H1 (cell line): ENCODE results near the gene SPINK4. TPM values are rescaled to one million over a fixed set of nuclear protein-coding genes. Genes with fewer than 3 reads are reported as not detected.

Experiments used
- CTCF ChIA-PET: fragments of 300-600 bp; sonication (Branson Sonifier 250); formaldehyde crosslinking; loops from one replicate; lab custom pipeline; 2021; ENCODE audit not compliant: partially characterized antibody; lab: Charles Lee
- POLR2A ChIA-PET: fragments of 300-600 bp; sonication (Branson Sonifier 250); formaldehyde crosslinking; loops from one replicate; lab custom pipeline; 2021; ENCODE audit warnings: inconsistent platforms; ENCODE audit not compliant: partially characterized antibody; lab: Charles Lee
- DNase-seq, 2 experiments: peaks; one replicate each; pipeline versions ENCODE4 v3.0.0 to v3.0.0-alpha.2; 2010 to 2022; ENCODE audit warnings: low spot score in 2 of 2, low read depth in 1 of 2, mixed read lengths in 1 of 2
- FAIRE-seq: peaks from 2 replicates; lab custom pipeline; 2011; peaks lifted over from hg19 to GRCh38; lab: Jason Lieb, UNC
- H2AFZ ChIP-seq: 2 replicates; pipeline ENCODE4 v1.8.1; 2012; ENCODE audit warnings: low read length, inconsistent platforms
- H2AK5ac ChIP-seq: 2 replicates; pipeline ENCODE4 v1.6.1; 2013; ENCODE audit warnings: low read depth, low read length
- H2BK120ac ChIP-seq: replicated peaks from 2 replicates; pipeline ENCODE3; 2013; ENCODE audit warnings: low read depth, low read length, inconsistent platforms
- H2BK12ac ChIP-seq: 2 replicates; pipeline ENCODE4 v1.6.1; 2013; ENCODE audit warnings: low read depth, low read length
- H2BK15ac ChIP-seq: 2 replicates; pipeline ENCODE4 v1.6.1; 2013; ENCODE audit warnings: low read length
- H2BK20ac ChIP-seq: 2 replicates; pipeline ENCODE4 v1.6.1; 2013; ENCODE audit warnings: low read length
- H2BK5ac ChIP-seq: 2 replicates; pipeline ENCODE4 v1.6.1; 2013; ENCODE audit warnings: low read depth, low read length
- H3K14ac ChIP-seq: 2 replicates; pipeline ENCODE4 v1.6.1; 2013; ENCODE audit warnings: inconsistent platforms; ENCODE audit not compliant: insufficient read length
- H3K18ac ChIP-seq: 2 replicates; pipeline ENCODE4 v1.6.1; 2013; ENCODE audit warnings: low read length; ENCODE audit errors: extremely low read depth
- H3K23ac ChIP-seq: 2 replicates; pipeline ENCODE4 v1.6.1; 2013; ENCODE audit warnings: inconsistent platforms; ENCODE audit not compliant: insufficient read length
- H3K23me2 ChIP-seq: 2 replicates; pipeline ENCODE4 v1.6.1; 2013; ENCODE audit warnings: low read depth, low read length
- H3K27ac ChIP-seq: 2 replicates; pipeline ENCODE4 v1.6.1; 2011; ENCODE audit warnings: low read depth, low read length, inconsistent platforms
- H3K27me3 ChIP-seq, 4 experiments: replicated peaks in 1 of 4; 1 replicate in 1 of 4; 2 replicates in 3 of 4; pipeline versions ENCODE4 v1.6.1 to v1.8.1; 2011 to 2013; ENCODE audit warnings: low read length in 3 of 4, mild to moderate bottlenecking in 3 of 4, inconsistent platforms in 2 of 4, mixed read lengths in 2 of 4, moderate library complexity in 1 of 4; ENCODE audit not compliant: control insufficient read depth in 3 of 4, insufficient read depth in 3 of 4; ENCODE audit errors: extremely low read depth in 1 of 4
- H3K36me3 ChIP-seq, 4 experiments: 2 replicates each; pipeline versions ENCODE4 v1.6.1 to v1.8.1; 2011 to 2013; ENCODE audit warnings: mild to moderate bottlenecking in 4 of 4, low read length in 3 of 4, moderate library complexity in 2 of 4, control low read depth in 1 of 4, inconsistent platforms in 1 of 4; ENCODE audit not compliant: insufficient read depth in 4 of 4, control insufficient read depth in 2 of 4
- H3K4ac ChIP-seq: replicated peaks from 2 replicates; pipeline ENCODE3; 2013; ENCODE audit warnings: low read length, low read depth, mixed read lengths, inconsistent platforms; ENCODE audit not compliant: insufficient read length
- H3K4me1 ChIP-seq, 4 experiments: replicated peaks in 1 of 4; 1 replicate in 1 of 4; 2 replicates in 3 of 4; pipeline versions ENCODE4 v1.6.1 to v1.8.1; 2011 to 2013; ENCODE audit warnings: low read length in 3 of 4, inconsistent platforms in 2 of 4, mixed read lengths in 1 of 4; ENCODE audit not compliant: insufficient read depth in 4 of 4, control insufficient read depth in 3 of 4
- H3K4me2 ChIP-seq, 2 experiments: 2 replicates each; pipeline versions ENCODE4 v1.6.1 to v1.8.1; 2011 to 2013; ENCODE audit warnings: low read depth in 2 of 2, low read length in 2 of 2, control low read depth in 1 of 2, inconsistent platforms in 1 of 2, mild to moderate bottlenecking in 1 of 2; ENCODE audit not compliant: insufficient read depth in 1 of 2
- H3K4me3 ChIP-seq, 4 experiments: fragments of 200-600, 300-600 bp in 1 of 4; sonication (generic), shearing (Covaris generic), sonication (Bioruptor Twin) in 1 of 4; 2 replicates each; pipeline versions ENCODE4 v1.5.1 to v1.8.1; 2011 to 2016; ENCODE audit warnings: low read length in 4 of 4, low read depth in 3 of 4, control low read depth in 2 of 4, inconsistent platforms in 2 of 4, mild to moderate bottlenecking in 2 of 4, mixed read lengths in 1 of 4, moderate library complexity in 1 of 4; ENCODE audit not compliant: insufficient read depth in 2 of 4; ENCODE audit errors: extremely low read depth in 1 of 4
- H3K56ac ChIP-seq: replicated peaks from 2 replicates; pipeline ENCODE3; 2013; ENCODE audit warnings: low read depth, mild to moderate bottlenecking, mixed read lengths, low read length, inconsistent platforms; ENCODE audit not compliant: insufficient read length
- H3K79me1 ChIP-seq: 2 replicates; pipeline ENCODE4 v1.6.1; 2013; ENCODE audit warnings: low read depth, low read length, control low read depth
- H3K79me2 ChIP-seq, 2 experiments: 2 replicates each; pipeline versions ENCODE4 v1.6.1 to v1.8.1; 2012 to 2013; ENCODE audit warnings: low read length in 2 of 2, mild to moderate bottlenecking in 2 of 2, inconsistent platforms in 1 of 2; ENCODE audit not compliant: insufficient read depth in 2 of 2, control insufficient read depth in 1 of 2
- H3K9ac ChIP-seq, 4 experiments: replicated peaks in 1 of 4; 1 replicate in 1 of 4; 2 replicates in 3 of 4; pipeline versions ENCODE4 v1.6.1 to v1.8.1; 2011 to 2013; ENCODE audit warnings: low read depth in 3 of 4, low read length in 3 of 4, control low read depth in 2 of 4, mild to moderate bottlenecking in 2 of 4, moderate library complexity in 2 of 4, inconsistent platforms in 1 of 4; ENCODE audit errors: extremely low read depth in 1 of 4
- H3K9me3 ChIP-seq, 2 experiments: 2 replicates each; pipeline versions ENCODE4 v1.6.1 to v1.8.1; 2012 to 2013; ENCODE audit warnings: mild to moderate bottlenecking in 2 of 2, moderate library complexity in 2 of 2, control low read depth in 1 of 2, inconsistent platforms in 1 of 2, low read depth in 1 of 2, low read length in 1 of 2, mixed read lengths in 1 of 2; ENCODE audit not compliant: insufficient read depth in 2 of 2
- H4K20me1 ChIP-seq, 2 experiments: replicated peaks in 1 of 2; 2 replicates each; pipeline versions ENCODE3 to v1.8.1; 2011 to 2013; ENCODE audit warnings: inconsistent platforms in 2 of 2, low read length in 2 of 2, mild to moderate bottlenecking in 1 of 2; ENCODE audit not compliant: insufficient read depth in 2 of 2, control insufficient read depth in 1 of 2
- H4K5ac ChIP-seq: 2 replicates; pipeline ENCODE4 v1.6.1; 2013; ENCODE audit warnings: low read length, low read depth, mixed read lengths, inconsistent platforms; ENCODE audit not compliant: insufficient read length
- H4K8ac ChIP-seq: 2 replicates; pipeline ENCODE4 v1.8.0; 2013; ENCODE audit warnings: mild to moderate bottlenecking, moderate library complexity, low read length, inconsistent platforms; ENCODE audit not compliant: insufficient read depth; ENCODE audit errors: extremely low read depth
- H4K91ac ChIP-seq: replicated peaks from 2 replicates; pipeline ENCODE3; 2013; ENCODE audit warnings: low read length, mixed read lengths, inconsistent platforms; ENCODE audit not compliant: insufficient read length
- POLR2AphosphoS5 ChIP-seq: IDR thresholded peaks from 2 replicates; pipeline ENCODE4 v1.6.1; 2011; ENCODE audit warnings: low read depth, low read length
- WGBS, 2 experiments: shearing (Covaris generic) in 1 of 2; methylation state at CpG; one replicate each; pipeline versions ENCODE4 v1.1.6 to v1.1.7; 2013 to 2015; ENCODE audit warnings: low lambda C conversion rate in 2 of 2, mixed read lengths in 2 of 2, inconsistent platforms in 1 of 2, low coverage in 1 of 2, missing lambda C conversion rate in 1 of 2; ENCODE audit not compliant: insufficient replicate concordance in 2 of 2, insufficient coverage in 1 of 2, insufficient read length in 1 of 2; ENCODE audit errors: extremely low coverage in 1 of 2, missing lambda C conversion rate in 1 of 2; 5-methylcytosine and 5-hydroxymethylcytosine counted together
- polyA plus RNA-seq, 7 experiments: library from polyadenylated mRNA; depleted of rRNA in 3 of 7; stranded (reverse) in 5 of 7; unstranded in 2 of 7; fragments of >200 nt in 5 of 7; fragments of 200-250 nt in 2 of 7; gene quantifications; 1 replicate in 5 of 7; 2 replicates in 1 of 7; 4 replicates in 1 of 7; pipeline versions ENCODE4 v1.2.1 to v1.2.3, GENCODE V29; 2011 to 2013; ENCODE audit warnings: missing spikeins in 2 of 7, mixed read lengths in 2 of 7
- total RNA-seq: library from RNA; stranded (reverse); fragmentation: NEBNext Ultra II Directional; extraction: Animal tissue kit (Norgen Biotek cat#: 25700); gene quantifications from 2 replicates; pipeline ENCODE4 v1.2.1, GENCODE V29; 2021

SPINK4 gene
- total and polyA plus RNA-seq, 2 of the 8 experiments (the other 6 are each of a cell fraction or from before 2014, with no cell fraction given) = not detected

DNA sequence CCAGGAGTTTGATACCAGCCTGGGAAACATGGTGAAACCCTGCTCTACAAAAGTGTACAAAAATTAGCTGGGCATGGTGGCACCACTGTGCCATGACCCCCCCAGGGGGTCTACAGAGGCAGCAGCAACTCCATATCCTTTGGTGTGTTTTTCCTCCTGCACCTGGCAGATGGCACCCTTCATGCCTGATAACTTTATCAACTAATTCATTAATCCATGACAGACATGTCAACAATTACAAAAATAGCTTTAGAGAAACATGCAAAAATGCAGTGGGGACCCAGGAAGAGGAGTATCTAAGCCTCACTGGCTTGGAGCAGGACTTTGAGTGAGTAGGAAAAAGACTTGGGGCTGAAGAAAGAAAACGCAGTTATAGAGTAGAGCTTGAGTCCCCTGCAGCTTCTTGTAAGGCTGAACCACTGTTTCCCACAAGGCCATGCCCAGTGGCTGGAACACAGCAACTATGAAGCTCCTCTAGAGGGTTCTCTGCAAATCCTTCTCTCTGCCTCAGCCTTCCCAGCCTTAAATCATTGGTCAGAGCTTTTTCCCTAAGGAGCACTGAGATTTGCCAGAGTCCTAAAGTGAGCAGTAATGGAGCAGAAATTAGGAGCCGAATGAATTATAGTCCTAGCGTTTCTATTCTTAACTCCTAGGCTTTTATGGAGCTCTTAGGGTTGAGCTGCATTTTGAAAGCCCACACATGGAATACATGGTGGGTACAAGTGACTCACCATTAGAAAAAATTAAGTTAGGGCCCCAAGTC lies 47.3 kb upstream of the SPINK4 start:
- Histone ChIP-seq H2BK120ac (no peak overlapping the region), H4K20me1 (no peaks in the 10 kb centered on the region), H4K5ac (no peak overlapping the region), H3K23me2 (no peaks in the 10 kb centered on the region)
- DNase-seq = no peak
- 89% methylated on average over 3 of the region's 3 CpGs; no CpG with 5 or more reads in 1 of the 2 experiments for WGBS, 2 experiments
- no peak for TF ChIP-seq POLR2AphosphoS5
- TF ChIP-seq, all 59 proteins: peak for 0
- no peaks in the 10 kb centered on the region for H3K9me3 ChIP-seq
- H2BK15ac ChIP-seq = no peak overlapping the region
- no peak overlapping the region for H2BK20ac ChIP-seq
- no peak overlapping the region for H2BK5ac ChIP-seq
- no peak overlapping the region for H4K8ac ChIP-seq
- ChIA-PET CTCF (interaction anchor here (0.6 to 2.2 kb wide), 5 partner anchors 19 to 61 kb away, joined by 3 to 9 read pairs (median 3); no protein-coding TSS in a partner anchor), POLR2A (no interaction called here)
- H3K79me1 ChIP-seq = no peaks in the 10 kb centered on the region
- no peak overlapping the region for H2BK12ac ChIP-seq
- H3K4me3 ChIP-seq = no peak overlapping the region
- no peak overlapping the region for H3K14ac ChIP-seq
- H3K23ac ChIP-seq = no peak overlapping the region
- no peaks in the 10 kb centered on the region for H3K36me3 ChIP-seq
- H3K56ac ChIP-seq = no peak overlapping the region
- FAIRE-seq = no peak
- no peak overlapping the region for H3K18ac ChIP-seq
- H3K4me2 ChIP-seq = no peak overlapping the region
- H3K27me3 ChIP-seq = no peaks in the 10 kb centered on the region
- H3K27ac ChIP-seq = no peak overlapping the region
- H3K9ac ChIP-seq = no peak overlapping the region
- no peaks in the 10 kb centered on the region for H3K4me1 ChIP-seq
- no peak overlapping the region for H3K4ac ChIP-seq
- no peaks in the 10 kb centered on the region for H3K79me2 ChIP-seq
- H2AK5ac ChIP-seq = no peak overlapping the region
- H2AFZ ChIP-seq = no peak overlapping the region
- no peak overlapping the region for H4K91ac ChIP-seq
